ENCODE measurements around the gene PLEKHN1.

DNA sequence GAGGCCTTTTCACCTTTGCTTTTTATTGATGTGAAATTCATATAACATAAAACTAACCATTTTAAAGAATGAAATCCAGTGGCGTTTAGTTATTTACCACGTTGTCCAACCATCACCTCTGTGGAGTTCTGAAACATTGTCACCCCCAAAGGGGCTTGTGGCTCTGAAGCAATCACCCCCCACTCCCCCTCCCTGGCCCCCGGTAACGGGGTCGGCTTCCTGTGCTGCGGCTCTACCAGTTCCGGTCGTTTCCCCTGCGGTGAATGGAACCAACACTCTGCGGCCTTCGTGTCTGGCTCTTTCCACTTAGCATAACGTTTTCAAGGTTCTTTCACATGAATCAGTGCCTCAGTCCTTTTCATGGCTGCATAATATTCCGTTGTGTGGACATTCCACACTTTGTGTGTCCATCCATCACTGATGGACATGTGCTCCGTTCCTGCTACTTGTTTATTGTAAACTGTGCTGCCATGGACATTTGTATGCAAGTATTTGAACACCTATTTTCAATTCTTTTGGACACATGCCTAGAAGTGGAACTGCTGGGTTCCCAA is 45.2 kb downstream of the PLEKHN1 start:
- TF ChIP-seq, protein P1, sequence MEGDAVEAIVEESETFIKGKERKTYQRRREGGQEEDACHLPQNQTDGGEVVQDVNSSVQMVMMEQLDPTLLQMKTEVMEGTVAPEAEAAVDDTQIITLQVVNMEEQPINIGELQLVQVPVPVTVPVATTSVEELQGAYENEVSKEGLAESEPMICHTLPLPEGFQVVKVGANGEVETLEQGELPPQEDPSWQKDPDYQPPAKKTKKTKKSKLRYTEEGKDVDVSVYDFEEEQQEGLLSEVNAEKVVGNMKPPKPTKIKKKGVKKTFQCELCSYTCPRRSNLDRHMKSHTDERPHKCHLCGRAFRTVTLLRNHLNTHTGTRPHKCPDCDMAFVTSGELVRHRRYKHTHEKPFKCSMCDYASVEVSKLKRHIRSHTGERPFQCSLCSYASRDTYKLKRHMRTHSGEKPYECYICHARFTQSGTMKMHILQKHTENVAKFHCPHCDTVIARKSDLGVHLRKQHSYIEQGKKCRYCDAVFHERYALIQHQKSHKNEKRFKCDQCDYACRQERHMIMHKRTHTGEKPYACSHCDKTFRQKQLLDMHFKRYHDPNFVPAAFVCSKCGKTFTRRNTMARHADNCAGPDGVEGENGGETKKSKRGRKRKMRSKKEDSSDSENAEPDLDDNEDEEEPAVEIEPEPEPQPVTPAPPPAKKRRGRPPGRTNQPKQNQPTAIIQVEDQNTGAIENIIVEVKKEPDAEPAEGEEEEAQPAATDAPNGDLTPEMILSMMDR (IDR thresholded peaks at IDR 0.05), result no peak
- no peak for TF ChIP-seq POLR2A (IDR thresholded peaks at IDR 0.05)
